CD4-positive, alpha-beta T cell treated with Interferon gamma for 1 hour (primary cell): ENCODE results near the gene PHACTR4.
"Not testable (repeated sequence)": the region's sequence is repeated elsewhere in the genome, so short reads cannot be mapped to it uniquely, and the experiment has no call there.

Source experiments
- DNase-seq: peaks from one replicate; pipeline ENCODE4 v3.0.0-alpha.2; 2020

PHACTR4 gene

GRCh38 chr1:28505406-28506187, 136.1 kb downstream of the PHACTR4 start, which contains the start of gene RCC1:
Gene RCC1 (plus strand): TSS chr1:28506043. CDS start chr1:28529867, 23,824 bp downstream.
- peak; percentile 98 for DNase-seq

GRCh38 chr1:28506907-28507246, 137.3 kb downstream of the PHACTR4 start:
- no peak for DNase-seq

GRCh38 chr1:28507247-28507645, 137.7 kb downstream of the PHACTR4 start:
- DNase-seq, result no peak

GRCh38 chr1:28507646-28508434, 138.3 kb downstream of the PHACTR4 start:
- DNase-seq, result no peak

GRCh38 chr1:28508435-28508754, 138.9 kb downstream of the PHACTR4 start:
- DNase-seq, result no peak

GRCh38 chr1:28509705-28510272, 140.2 kb downstream of the PHACTR4 start:
- no peak for DNase-seq

- DNase-seq, result no peak
Measured at GRCh38 chr1:28510273-28510969, 140.9 kb downstream of the PHACTR4 start.

- no peak for DNase-seq
Measured at GRCh38 chr1:28510970-28511440, 141.5 kb downstream of the PHACTR4 start.

- no peak for DNase-seq
Measured at GRCh38 chr1:28512058-28512611, 142.6 kb downstream of the PHACTR4 start.

- not testable (repeated sequence) for DNase-seq
Measured at GRCh38 chr1:28514445-28514933, 144.9 kb downstream of the PHACTR4 start.

GRCh38 chr1:28516518-28516956, 147.0 kb downstream of the PHACTR4 start:
- DNase-seq, result no peak

GRCh38 chr1:28517649-28517999, 148.1 kb downstream of the PHACTR4 start:
- no peak for DNase-seq

GRCh38 chr1:28518000-28518744, 148.6 kb downstream of the PHACTR4 start:
- DNase-seq, result peak; percentile 87

GRCh38 chr1:28518745-28519341, 149.3 kb downstream of the PHACTR4 start:
- DNase-seq, result peak; percentile 14

GRCh38 chr1:28519946-28520725, 150.6 kb downstream of the PHACTR4 start:
- DNase-seq, result no peak

GRCh38 chr1:28520796-28521195, 151.3 kb downstream of the PHACTR4 start:
- DNase-seq, result not testable (repeated sequence)

GRCh38 chr1:28521502-28522164, 152.1 kb downstream of the PHACTR4 start:
- DNase-seq, result no peak

- DNase-seq, result not testable (repeated sequence)
Measured at GRCh38 chr1:28522537-28522936, 153.0 kb downstream of the PHACTR4 start.

GRCh38 chr1:28525002-28525642, 155.6 kb downstream of the PHACTR4 start:
- not testable (repeated sequence) for DNase-seq
